Osteocyte (in vitro differentiated cells): ENCODE results near the gene BAIAP2. TPM values are rescaled to one million over a fixed set of nuclear protein-coding genes. Genes with fewer than 3 reads are reported as not detected.

Experiments used
- DNase-seq: peaks from one replicate; pipeline ENCODE4 v3.0.0; 2021; ENCODE audit warnings: mixed read lengths; ENCODE audit not compliant: unreplicated experiment; ENCODE audit errors: extremely low spot score
- H3K27ac Mint-ChIP-seq: one replicate; pipeline ENCODE4 v1.8.0; 2021; ENCODE audit warnings: mild to moderate bottlenecking, mixed read lengths; ENCODE audit not compliant: unreplicated experiment
- H3K27me3 Mint-ChIP-seq: one replicate; pipeline ENCODE4 v1.8.0; 2021; ENCODE audit warnings: mixed read lengths; ENCODE audit not compliant: unreplicated experiment
- H3K36me3 Mint-ChIP-seq: one replicate; pipeline ENCODE4 v1.8.0; 2021; ENCODE audit warnings: mixed read lengths; ENCODE audit not compliant: unreplicated experiment
- H3K4me1 Mint-ChIP-seq: one replicate; pipeline ENCODE4 v1.8.0; 2021; ENCODE audit warnings: mixed read lengths; ENCODE audit not compliant: unreplicated experiment
- H3K4me3 Mint-ChIP-seq: one replicate; pipeline ENCODE4 v1.8.0; 2021; ENCODE audit warnings: mild to moderate bottlenecking, moderate library complexity, mixed read lengths; ENCODE audit not compliant: unreplicated experiment
- H3K9me3 Mint-ChIP-seq: one replicate; pipeline ENCODE4 v1.8.0; 2021; ENCODE audit warnings: mixed read lengths; ENCODE audit not compliant: unreplicated experiment
- CTCF ChIP-seq: fragments of 200-600 bp; sonication (generic); IDR thresholded peaks from 2 replicates; pipeline ENCODE4 v1.5.0; 2021; ENCODE audit warnings: antibody characterized with exemption, mild to moderate bottlenecking, moderate library complexity
- total RNA-seq: library from RNA; stranded (reverse); gene quantifications from 2 replicates; pipeline ENCODE4 v1.2.1, GENCODE V29; 2021

BAIAP2 gene
- total RNA-seq, 1 donor from 2014 or later = 29.0 TPM

- Mint-ChIP-seq H3K27ac (no peak overlapping the region), H3K4me3 (no peak overlapping the region)
Measured at GRCh38 chr17:81071761-81072741, 37.1 kb downstream of the BAIAP2 start.

GRCh38 chr17:81073967-81074839 lies 39.3 kb downstream of the BAIAP2 start:
- H3K9me3 Mint-ChIP-seq = no peaks in the 10 kb centered on the region
- no peak overlapping the region for H3K27ac Mint-ChIP-seq
- peaks cover 24% of the 10 kb centered on the region for H3K4me1 Mint-ChIP-seq

More at GRCh38 chr17:81071761-81072741, 37.1 kb downstream of the BAIAP2 start:
- no peak for DNase-seq
- no peaks in the 10 kb centered on the region for H3K36me3 Mint-ChIP-seq
- no peak for TF ChIP-seq CTCF
- H3K4me1 Mint-ChIP-seq = peaks cover 24% of the 10 kb centered on the region
- no peaks in the 10 kb centered on the region for H3K27me3 Mint-ChIP-seq
- H3K9me3 Mint-ChIP-seq = no peaks in the 10 kb centered on the region

GRCh38 chr17:81074875-81075274 lies 39.9 kb downstream of the BAIAP2 start:
- H3K4me3 Mint-ChIP-seq = no peak overlapping the region
- DNase-seq = no peak

More at GRCh38 chr17:81073967-81074839, 39.3 kb downstream of the BAIAP2 start:
- Mint-ChIP-seq H3K36me3 (no peaks in the 10 kb centered on the region), H3K4me3 (no peak overlapping the region), H3K27me3 (no peaks in the 10 kb centered on the region)
- no peak for DNase-seq
- no peak for TF ChIP-seq CTCF

GRCh38 chr17:81075307-81075706 lies 40.4 kb downstream of the BAIAP2 start:
- Mint-ChIP-seq H3K27ac (no peak overlapping the region), H3K27me3 (no peaks in the 10 kb centered on the region), H3K9me3 (no peaks in the 10 kb centered on the region), H3K36me3 (no peaks in the 10 kb centered on the region), H3K4me1 (peaks cover 25% of the 10 kb centered on the region), H3K4me3 (no peak overlapping the region)
- TF ChIP-seq CTCF = no peak
- no peak for DNase-seq

More at GRCh38 chr17:81074875-81075274, 39.9 kb downstream of the BAIAP2 start:
- no peak for TF ChIP-seq CTCF
- Mint-ChIP-seq H3K27ac (no peak overlapping the region), H3K4me1 (peaks cover 24% of the 10 kb centered on the region), H3K27me3 (no peaks in the 10 kb centered on the region), H3K36me3 (no peaks in the 10 kb centered on the region), H3K9me3 (no peaks in the 10 kb centered on the region)
